ENCODE results near the gene LTV1. TPM values are rescaled to one million over a fixed set of nuclear protein-coding genes. Genes with fewer than 3 reads are reported as not detected.

The LTV1 gene
- polyA plus RNA-seq, 1 experiment, result 28.2 TPM

GRCh38 chr6:143811501-143812157 is 31.5 kb upstream of the LTV1 start:
- Histone ChIP-seq H3K4me3 (ENCODE audit: low read depth, low read length) (no peak overlapping the region), H3K9me3 (ENCODE audit: control insufficient read depth, insufficient read depth, low read length) (no peaks in the 10 kb centered on the region), H3K27ac (ENCODE audit: low read depth, low read length) (no peak overlapping the region), H3K27me3 (ENCODE audit: control insufficient read depth, insufficient read depth, low read length) (no peaks in the 10 kb centered on the region)
- DNase-seq (ENCODE audit: low read depth, low spot score), result no peak
- no peak for TF ChIP-seq CTCF (IDR thresholded peaks at IDR 0.05; ENCODE audit: low read depth, low read length)
- ChIA-PET POLR2A (no interaction called here), CTCF (no interaction called here)

- Histone ChIP-seq H3K27ac (ENCODE audit: low read depth, low read length) (no peak overlapping the region), H3K4me3 (ENCODE audit: low read depth, low read length) (no peak overlapping the region), H3K27me3 (ENCODE audit: control insufficient read depth, insufficient read depth, low read length) (no peaks in the 10 kb centered on the region), H3K9me3 (ENCODE audit: control insufficient read depth, insufficient read depth, low read length) (no peaks in the 10 kb centered on the region)
- no peak for TF ChIP-seq CTCF (IDR thresholded peaks at IDR 0.05; ENCODE audit: low read depth, low read length)
- POLR2A ChIA-PET, result no interaction called here
- CTCF ChIA-PET, result no interaction called here
- DNase-seq (ENCODE audit: low read depth, low spot score), result no peak
Measured at GRCh38 chr6:143817621-143818020, 25.5 kb upstream of the LTV1 start.

GRCh38 chr6:143821359-143821758 is 21.8 kb upstream of the LTV1 start:
- Histone ChIP-seq H3K27ac (ENCODE audit: low read depth, low read length) (no peak overlapping the region), H3K4me3 (ENCODE audit: low read depth, low read length) (no peak overlapping the region), H3K9me3 (ENCODE audit: control insufficient read depth, insufficient read depth, low read length) (no peaks in the 10 kb centered on the region), H3K27me3 (ENCODE audit: control insufficient read depth, insufficient read depth, low read length) (no peaks in the 10 kb centered on the region)
- TF ChIP-seq CTCF (IDR thresholded peaks at IDR 0.05; ENCODE audit: low read depth, low read length), result no peak
- ChIA-PET POLR2A (no interaction called here), CTCF (interaction anchor here (1.6 kb wide), 1 partner anchor 246 kb away, joined by 5 read pairs; no protein-coding TSS in a partner anchor)
- no peak for DNase-seq (ENCODE audit: low read depth, low spot score)

- no peak overlapping the region for H3K27ac ChIP-seq (ENCODE audit: low read depth, low read length)
- no peak for TF ChIP-seq CTCF (IDR thresholded peaks at IDR 0.05; ENCODE audit: low read depth, low read length)
- no peaks in the 10 kb centered on the region for H3K27me3 ChIP-seq (ENCODE audit: control insufficient read depth, insufficient read depth, low read length)
- DNase-seq (ENCODE audit: low read depth, low spot score), result no peak
- no peaks in the 10 kb centered on the region for H3K9me3 ChIP-seq (ENCODE audit: control insufficient read depth, insufficient read depth, low read length)
- H3K4me3 ChIP-seq (ENCODE audit: low read depth, low read length), result no peak overlapping the region
- ChIA-PET POLR2A (interaction anchor here (0.9 kb wide), 1 partner anchor 21 kb away, joined by 3 read pairs; the partner anchor contains the start of gene LTV1), CTCF (no interaction called here)
Measured at GRCh38 chr6:143822584-143823024, 20.5 kb upstream of the LTV1 start.

GRCh38 chr6:143823548-143823947 is 19.6 kb upstream of the LTV1 start:
- no peaks in the 10 kb centered on the region for H3K9me3 ChIP-seq (ENCODE audit: control insufficient read depth, insufficient read depth, low read length)
- no peak overlapping the region for H3K27ac ChIP-seq (ENCODE audit: low read depth, low read length)
- ChIA-PET CTCF (interaction anchor here (1.1 kb wide), 1 partner anchor 190 kb away, joined by 4 read pairs; no protein-coding TSS in a partner anchor), POLR2A (no interaction called here)
- no peaks in the 10 kb centered on the region for H3K27me3 ChIP-seq (ENCODE audit: control insufficient read depth, insufficient read depth, low read length)
- no peak overlapping the region for H3K4me3 ChIP-seq (ENCODE audit: low read depth, low read length)
- no peak for TF ChIP-seq CTCF (IDR thresholded peaks at IDR 0.05; ENCODE audit: low read depth, low read length)
- DNase-seq (ENCODE audit: low read depth, low spot score), result no peak

All from AG04450 (cell line).